Measurements from ENCODE around the gene RPTOR. TPM values are rescaled to one million over a fixed set of nuclear protein-coding genes. Genes with fewer than 3 reads are reported as not detected.

RPTOR gene
- total RNA-seq, 1 experiment from 2014 or later: 46.2 TPM

DNA sequence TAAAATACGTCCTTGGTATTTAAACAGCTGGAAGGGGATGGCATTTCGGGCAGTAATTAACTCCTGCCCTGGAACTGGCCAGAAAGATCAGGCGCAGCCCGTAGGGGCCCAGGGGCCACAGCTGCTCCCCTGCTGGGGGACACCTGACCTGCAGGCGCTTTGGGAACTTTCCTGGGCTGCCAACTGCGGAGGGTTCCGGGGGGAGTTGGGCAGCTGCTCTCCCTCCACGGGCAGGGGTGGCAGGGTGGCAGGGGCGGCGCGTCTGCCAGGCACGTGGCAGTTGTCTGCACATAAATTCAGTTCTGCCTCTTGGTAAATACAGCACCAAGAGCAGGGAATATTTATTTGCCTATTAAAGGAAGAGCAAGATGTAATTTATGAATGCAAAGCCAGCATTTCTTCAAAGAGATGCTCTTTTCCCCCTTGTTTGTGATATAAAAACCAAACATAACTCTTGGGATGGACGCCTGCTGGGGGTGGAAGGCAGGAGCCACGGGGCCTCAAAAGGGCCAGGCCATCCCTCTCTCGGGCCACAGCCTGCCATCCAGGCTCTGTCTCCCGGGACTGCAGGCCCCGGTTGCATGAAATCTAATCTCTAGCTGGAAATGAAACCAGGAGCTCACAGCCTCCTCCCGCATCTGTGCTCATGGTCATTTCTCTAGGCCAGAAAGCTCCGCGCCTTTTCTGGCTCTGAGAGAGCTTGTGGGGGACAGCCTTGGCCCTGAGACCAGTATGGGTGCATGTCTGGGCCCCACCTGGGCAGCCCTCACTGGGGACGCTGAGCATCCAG lies 417.1 kb downstream of the RPTOR start:
- Histone ChIP-seq H3K9me3 (ENCODE audit: low read length) (no peaks in the 10 kb centered on the region), H3F3A (ENCODE audit: low read length, unreplicated experiment) (no peaks in the 10 kb centered on the region), H2AFZ (ENCODE audit: low read length) (no peak overlapping the region), H3K9ac (ENCODE audit: low read length) (no peak overlapping the region), H3K27me3 (ENCODE audit: low read length) (no peaks in the 10 kb centered on the region), H3K4me3 (ENCODE audit: low read length) (no peak overlapping the region), H3K4me2 (ENCODE audit: low read length) (no peak overlapping the region), H4K20me1 (ENCODE audit: low read length) (no peaks in the 10 kb centered on the region), H3K4me1 (ENCODE audit: insufficient read depth, low read length) (peaks cover 9% of the 10 kb centered on the region; the same call in 1 of the 2 replicates), H3K9me2 (replicated peaks; ENCODE audit: low read length) (no peaks in the 10 kb centered on the region), H3K36me3 (ENCODE audit: low read depth, low read length) (no peaks in the 10 kb centered on the region), H3K79me2 (ENCODE audit: low read length) (no peaks in the 10 kb centered on the region), H3K27ac (ENCODE audit: low read length) (no peak overlapping the region)
- no TSS peak for BruUV-seq (replicated peaks)
- intact Hi-C loops (cut with micrococcal nuclease): no loop called here
- ChIA-PET POLR2A (ENCODE audit: unreplicated experiment) (no interaction called here), CTCF (no interaction called here)
- ATAC-seq (no peak), DNase-seq (no peak)
- no peak for TF ChIP-seq EZH2 (IDR thresholded peaks at IDR 0.05; ENCODE audit: low read length, unreplicated experiment)
- no peak for TF ChIP-seq EZH2phosphoT487 (IDR thresholded peaks at IDR 0.05; ENCODE audit: borderline replicate concordance, low read length)
- TF ChIP-seq, protein P1, sequence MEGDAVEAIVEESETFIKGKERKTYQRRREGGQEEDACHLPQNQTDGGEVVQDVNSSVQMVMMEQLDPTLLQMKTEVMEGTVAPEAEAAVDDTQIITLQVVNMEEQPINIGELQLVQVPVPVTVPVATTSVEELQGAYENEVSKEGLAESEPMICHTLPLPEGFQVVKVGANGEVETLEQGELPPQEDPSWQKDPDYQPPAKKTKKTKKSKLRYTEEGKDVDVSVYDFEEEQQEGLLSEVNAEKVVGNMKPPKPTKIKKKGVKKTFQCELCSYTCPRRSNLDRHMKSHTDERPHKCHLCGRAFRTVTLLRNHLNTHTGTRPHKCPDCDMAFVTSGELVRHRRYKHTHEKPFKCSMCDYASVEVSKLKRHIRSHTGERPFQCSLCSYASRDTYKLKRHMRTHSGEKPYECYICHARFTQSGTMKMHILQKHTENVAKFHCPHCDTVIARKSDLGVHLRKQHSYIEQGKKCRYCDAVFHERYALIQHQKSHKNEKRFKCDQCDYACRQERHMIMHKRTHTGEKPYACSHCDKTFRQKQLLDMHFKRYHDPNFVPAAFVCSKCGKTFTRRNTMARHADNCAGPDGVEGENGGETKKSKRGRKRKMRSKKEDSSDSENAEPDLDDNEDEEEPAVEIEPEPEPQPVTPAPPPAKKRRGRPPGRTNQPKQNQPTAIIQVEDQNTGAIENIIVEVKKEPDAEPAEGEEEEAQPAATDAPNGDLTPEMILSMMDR (conservative IDR thresholded peaks at IDR 0.05; ENCODE audit: low read depth, low read length): no peak

- no peaks in the 10 kb centered on the region for H3K9me2 ChIP-seq (replicated peaks; ENCODE audit: low read length)
- ChIA-PET POLR2A (ENCODE audit: unreplicated experiment) (no interaction called here), CTCF (no interaction called here)
- H3K4me1 ChIP-seq (ENCODE audit: insufficient read depth, low read length): peaks cover 9% of the 10 kb centered on the region; the same call in 1 of the 2 replicates
- no peak overlapping the region for H3K9ac ChIP-seq (ENCODE audit: low read length)
- no peaks in the 10 kb centered on the region for H3K9me3 ChIP-seq (ENCODE audit: low read length)
- intact Hi-C loops (cut with micrococcal nuclease): no loop called here
- no peaks in the 10 kb centered on the region for H3K27me3 ChIP-seq (ENCODE audit: low read length)
- no peak for TF ChIP-seq EZH2 (IDR thresholded peaks at IDR 0.05; ENCODE audit: low read length, unreplicated experiment)
- no peak for TF ChIP-seq EZH2phosphoT487 (IDR thresholded peaks at IDR 0.05; ENCODE audit: borderline replicate concordance, low read length)
- TF ChIP-seq, protein P1 (conservative IDR thresholded peaks at IDR 0.05; ENCODE audit: low read depth, low read length): no peak
- no peak overlapping the region for H2AFZ ChIP-seq (ENCODE audit: low read length)
- H4K20me1 ChIP-seq (ENCODE audit: low read length): no peaks in the 10 kb centered on the region
- H3K27ac ChIP-seq (ENCODE audit: low read length): no peak overlapping the region
- H3K79me2 ChIP-seq (ENCODE audit: low read length): no peaks in the 10 kb centered on the region
- DNase-seq (no peak), ATAC-seq (no peak)
- no TSS peak for BruUV-seq (replicated peaks)
- no peaks in the 10 kb centered on the region for H3K36me3 ChIP-seq (ENCODE audit: low read depth, low read length)
- no peaks in the 10 kb centered on the region for H3F3A ChIP-seq (ENCODE audit: low read length, unreplicated experiment)
- no peak overlapping the region for H3K4me2 ChIP-seq (ENCODE audit: low read length)
- no peak overlapping the region for H3K4me3 ChIP-seq (ENCODE audit: low read length)
Observed at GRCh38 chr17:80962356-80963329, 418.0 kb downstream of the RPTOR start.
